Activated CD8-positive, alpha-beta memory T cell treated with anti-CD3 and anti-CD28 coated beads for 24 hours (primary cell): ENCODE measurements around the gene NIT2.
"Not testable (repeated sequence)": the region's sequence is repeated elsewhere in the genome, so short reads cannot be mapped to it uniquely, and the experiment has no call there.

ENCODE experiments used
- DNase-seq: peaks from one replicate; pipeline ENCODE4 v3.0.0-alpha.2; 2020

The NIT2 gene

GRCh38 chr3:100339786-100340185 is 5.2 kb downstream of the NIT2 start:
- no peak for DNase-seq

DNA sequence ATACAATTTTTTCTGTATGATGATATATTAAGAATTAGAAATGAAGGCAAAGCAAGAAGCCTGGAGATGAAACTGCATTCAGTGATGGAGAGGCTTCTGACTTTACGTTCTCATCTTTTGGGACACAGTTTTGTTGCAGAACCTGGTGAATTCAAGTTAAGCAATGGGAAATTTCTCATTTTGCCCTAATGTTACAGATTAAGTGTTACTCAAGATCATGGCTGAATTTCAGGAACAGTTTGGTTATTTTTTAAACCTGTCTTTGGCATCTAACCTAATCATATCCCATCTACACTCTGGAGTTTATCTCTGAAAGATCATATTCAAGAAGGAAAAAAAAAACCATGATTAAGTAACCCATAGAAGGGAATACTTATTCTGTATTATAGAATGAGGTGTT is 6.0 kb downstream of the NIT2 start:
- no peak for DNase-seq

DNA sequence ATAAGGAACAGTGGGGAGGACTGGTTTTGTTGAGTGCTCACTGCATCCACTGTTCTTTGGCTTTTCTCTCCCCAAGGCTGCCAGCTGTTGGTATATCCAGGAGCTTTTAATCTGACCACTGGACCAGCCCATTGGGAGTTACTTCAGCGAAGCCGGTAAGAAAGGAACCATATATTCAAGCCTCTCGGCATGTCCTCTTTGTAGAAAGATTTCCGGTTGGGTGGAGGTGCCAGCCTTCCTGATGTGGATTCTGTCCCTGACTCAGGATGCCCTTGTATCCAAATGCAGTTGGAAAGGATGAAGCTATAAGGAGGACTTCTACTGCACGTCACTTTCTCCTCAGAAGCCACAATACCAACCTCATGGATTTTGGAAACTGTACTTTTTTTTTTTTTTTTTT is 14.2 kb downstream of the NIT2 start:
- DNase-seq, result no peak

- DNase-seq, result not testable (repeated sequence)
These were observed 17.2 kb downstream of the NIT2 start for GRCh38 chr3:100351770-100352169.

- DNase-seq, result no peak
These were observed 18.0 kb downstream of the NIT2 start for GRCh38 chr3:100352296-100353231.

DNA sequence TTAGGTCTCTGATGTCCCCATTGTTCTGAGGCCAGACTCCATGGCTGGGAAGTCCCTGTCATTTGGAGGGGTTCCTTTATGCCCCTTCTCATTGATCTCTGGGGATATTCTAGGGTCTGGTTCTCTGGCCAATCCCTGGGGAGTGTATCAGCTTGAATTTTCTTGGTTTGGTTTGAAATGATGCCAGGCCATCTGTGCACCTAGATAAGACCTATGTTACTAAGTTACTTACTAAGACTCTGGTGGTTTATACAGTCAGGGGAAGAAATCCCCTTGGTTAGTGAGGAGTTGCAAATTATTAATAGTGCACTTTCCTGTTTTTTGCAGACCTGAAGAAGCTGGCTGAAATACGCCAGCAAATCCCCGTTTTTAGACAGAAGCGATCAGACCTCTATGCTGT is 20.3 kb downstream of the NIT2 start:
- DNase-seq, result no peak

- no peak for DNase-seq
These were observed 23.9 kb downstream of the NIT2 start for GRCh38 chr3:100358413-100358812.

- DNase-seq, result no peak
These were observed 24.5 kb downstream of the NIT2 start for GRCh38 chr3:100359035-100359434.

- DNase-seq, result no peak
These were observed 26.4 kb downstream of the NIT2 start for GRCh38 chr3:100360757-100361496.

GRCh38 chr3:100361897-100362296 is 27.3 kb downstream of the NIT2 start:
- no peak for DNase-seq

GRCh38 chr3:100364421-100364820 is 29.9 kb downstream of the NIT2 start:
- no peak for DNase-seq

DNA sequence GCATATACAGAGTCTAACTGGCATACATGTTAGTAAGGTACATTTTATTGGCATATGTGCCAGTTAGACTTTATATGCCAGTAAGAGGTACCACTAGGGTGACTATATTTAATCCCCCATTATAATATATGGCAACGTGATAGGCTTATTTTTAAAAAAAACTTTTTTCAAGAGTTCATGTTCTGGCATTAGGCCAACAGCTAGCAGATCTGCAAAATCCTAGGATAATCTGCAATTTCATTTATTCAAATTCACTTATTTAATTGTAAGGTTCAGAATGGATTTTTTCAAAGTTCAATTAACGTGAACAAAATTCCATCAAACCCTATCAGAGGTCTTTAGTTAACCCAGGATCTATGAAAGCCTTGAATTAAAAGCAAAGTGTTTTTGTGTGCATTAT is 31.9 kb downstream of the NIT2 start:
- no peak for DNase-seq

GRCh38 chr3:100368441-100368840 is 33.9 kb downstream of the NIT2 start:
- DNase-seq, result no peak

- DNase-seq, result no peak
These were observed 36.2 kb downstream of the NIT2 start for GRCh38 chr3:100370756-100371155.

DNA sequence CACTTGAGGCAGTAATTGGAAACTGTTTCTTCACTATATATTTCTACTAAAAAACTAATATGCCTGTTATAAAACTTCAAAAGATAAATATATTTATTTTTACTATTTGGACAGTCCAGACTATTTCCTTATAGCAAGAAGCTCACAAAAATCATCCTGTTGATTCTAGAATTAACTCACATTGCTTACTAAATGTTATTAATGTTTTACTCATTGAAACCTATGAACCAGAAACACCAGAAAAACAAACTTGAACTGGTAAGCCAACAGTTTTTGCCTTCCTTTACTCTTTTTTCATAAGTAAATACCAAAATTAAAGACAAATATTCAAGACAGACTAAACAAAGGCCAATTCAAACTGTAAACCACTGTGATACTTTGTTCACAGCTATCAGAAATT is 40.0 kb downstream of the NIT2 start:
- DNase-seq, result no peak

- no peak for DNase-seq
These were observed 41.7 kb downstream of the NIT2 start for GRCh38 chr3:100376301-100376700.

GRCh38 chr3:100384733-100385525 is 50.4 kb downstream of the NIT2 start:
- no peak for DNase-seq

DNA sequence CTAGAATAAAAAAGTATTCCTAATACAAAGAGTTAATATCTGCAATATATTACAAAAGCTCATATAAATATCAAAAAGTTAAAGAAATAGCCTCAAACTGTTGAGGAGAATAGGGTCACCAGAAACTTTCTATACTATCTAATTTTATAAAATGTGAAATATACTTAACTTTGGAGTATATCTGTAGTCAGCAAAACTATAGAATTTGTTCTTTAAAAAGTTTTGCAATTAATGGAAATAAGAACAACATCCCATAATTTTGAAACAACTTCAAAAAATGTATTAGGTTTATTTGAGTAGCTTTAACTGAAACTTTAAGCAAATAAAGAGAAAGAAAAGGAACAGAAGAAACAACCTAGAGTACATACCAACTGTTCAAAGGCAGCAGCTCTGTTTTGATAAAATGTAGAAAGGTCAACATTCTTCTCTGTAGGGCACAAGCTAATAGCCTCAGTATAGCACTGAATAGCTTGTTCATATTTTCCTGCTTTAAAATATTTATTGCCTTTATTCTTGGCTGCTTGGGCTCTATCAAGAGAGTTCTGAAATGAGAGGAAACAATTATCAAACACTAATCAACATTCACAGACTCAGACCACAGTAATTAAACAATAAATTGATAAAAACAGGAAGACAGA is 52.0 kb downstream of the NIT2 start:
- no peak for DNase-seq

GRCh38 chr3:100389025-100389424 is 54.5 kb downstream of the NIT2 start:
- DNase-seq, result no peak

DNA sequence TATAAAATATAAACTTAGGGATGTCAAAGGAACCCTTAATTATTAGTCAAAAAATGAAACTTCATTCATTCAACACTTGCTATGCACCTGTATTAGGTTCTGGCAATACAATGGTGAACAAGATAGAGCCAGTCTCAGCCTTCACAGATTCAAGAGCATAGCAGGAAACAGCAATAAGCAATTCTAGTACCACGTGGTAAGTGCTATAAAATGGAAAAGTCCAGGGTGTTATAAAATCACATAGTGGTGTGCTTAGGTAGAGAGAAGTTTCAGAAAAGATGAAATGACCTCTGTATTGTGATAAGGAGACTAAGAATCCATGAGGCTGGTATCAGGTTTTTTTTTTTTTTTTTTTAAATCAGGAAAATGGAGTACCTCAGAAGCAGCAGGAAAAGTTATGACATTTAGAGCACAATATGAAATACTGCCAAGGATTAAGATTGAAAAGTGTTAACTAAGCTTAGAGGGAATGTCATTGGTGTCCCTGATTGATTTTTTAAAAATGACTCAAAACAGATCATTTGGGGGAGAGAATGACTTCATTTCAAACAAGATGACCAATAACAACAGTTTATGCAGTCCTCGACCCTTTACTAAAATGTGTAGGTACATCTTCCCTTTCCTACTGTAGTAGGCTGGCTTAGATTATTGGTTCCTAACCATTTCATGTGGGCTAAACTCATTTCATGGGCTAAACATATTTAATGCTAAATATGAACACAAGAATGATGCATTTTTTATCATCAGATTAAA is 61.3 kb downstream of the NIT2 start:
- DNase-seq, result no peak

- no peak for DNase-seq
These were observed 62.4 kb downstream of the NIT2 start for GRCh38 chr3:100396967-100397366.
